Measurements from ENCODE around the gene SORBS1. TPM values are rescaled to one million over a fixed set of nuclear protein-coding genes. Genes with fewer than 3 reads are reported as not detected.

Gene SORBS1
- total and polyA plus RNA-seq, 2 of the 13 experiments (the other 11 are each of a cell fraction or from before 2014, with no cell fraction given), result 16.8 to 39.8 TPM

DNA sequence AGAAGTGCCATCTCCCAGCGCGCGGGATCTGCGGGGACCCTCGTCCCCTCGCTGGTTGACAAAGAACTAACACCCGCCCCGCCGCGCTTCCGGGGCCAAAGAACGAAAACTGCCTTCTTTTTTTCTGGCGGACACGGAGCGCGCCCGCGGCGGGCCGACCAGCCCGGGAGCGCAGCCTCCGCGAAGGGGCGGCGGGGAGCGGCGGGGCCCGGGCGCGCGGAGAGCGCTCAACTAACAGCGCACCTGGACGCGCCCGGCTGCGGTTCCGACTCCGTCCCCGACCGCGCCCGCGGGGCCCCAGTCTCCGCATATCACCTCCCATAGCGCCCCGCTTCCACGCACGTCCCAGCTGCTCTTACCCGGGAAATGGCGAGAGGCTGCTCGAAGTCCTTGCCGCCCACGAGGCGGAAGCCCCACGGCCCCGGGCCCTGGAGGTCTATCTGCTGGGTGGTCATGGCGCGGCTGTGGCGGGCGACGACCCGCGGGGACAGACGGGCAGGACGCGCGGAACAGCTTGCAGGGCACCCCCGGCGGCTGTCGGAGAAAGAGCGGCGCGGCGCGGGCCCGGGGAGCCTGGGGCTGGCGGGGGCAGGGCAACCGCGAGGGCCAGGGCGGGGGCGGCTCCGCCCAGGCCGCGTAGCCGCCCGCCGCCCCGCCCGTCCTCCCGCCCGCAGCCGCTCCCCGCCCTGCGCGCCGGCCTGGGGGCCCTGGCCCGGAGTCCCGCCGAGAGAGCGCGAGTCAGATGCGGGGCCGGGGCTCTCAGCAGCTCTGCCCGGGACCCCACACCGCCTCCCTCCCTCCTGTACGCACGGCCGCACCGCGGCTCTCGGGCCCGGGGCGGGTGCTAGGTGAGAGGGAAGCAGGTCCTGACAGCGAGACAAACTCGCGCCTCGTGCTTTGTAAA lies 270.5 kb downstream of the SORBS1 start, which contains the start of gene PDLIM1 (continued):
- TF ChIP-seq KDM6A (CRISPR knock-in tag; IDR thresholded peaks at IDR 0.05; ENCODE audit: low read depth) (no peak), ZNF543 (CRISPR knock-in tag; IDR thresholded peaks at IDR 0.05) (0 out of 2 replicates have a peak, but pooled peaks have one; percentile 66), TEAD3 (CRISPR knock-in tag; optimal IDR thresholded peaks at IDR 0.05; ENCODE audit: borderline replicate concordance) (no peak), ZFY (CRISPR knock-in tag; IDR thresholded peaks at IDR 0.05) (peak; percentile 72), JUNB (CRISPR knock-in tag; IDR thresholded peaks at IDR 0.05; ENCODE audit: borderline replicate concordance) (0 out of 2 replicates have a peak, but pooled peaks have one; percentile 20), ZNF3 (CRISPR knock-in tag; IDR thresholded peaks at IDR 0.05) (no peak), ZFAT (CRISPR knock-in tag; conservative IDR thresholded peaks at IDR 0.05) (0 out of 2 replicates have a peak, but pooled peaks have one; percentile 23), IKZF1 (IDR thresholded peaks at IDR 0.05) (no peak), ZNF362 (CRISPR knock-in tag; IDR thresholded peaks at IDR 0.05; ENCODE audit: borderline replicate concordance) (peak; percentile 6; the same call in 1 of the 2 replicates), ZFP91 (CRISPR knock-in tag; IDR thresholded peaks at IDR 0.05; ENCODE audit: borderline replicate concordance) (no peak), CHD4 (IDR thresholded peaks at IDR 0.05; ENCODE audit: borderline replicate concordance, low read length) (no peak), ATM (IDR thresholded peaks at IDR 0.05; ENCODE audit: borderline replicate concordance) (no peak), ZFP36 (IDR thresholded peaks at IDR 0.05; ENCODE audit: borderline replicate concordance, low read depth, low read length, partially characterized antibody) (no peak)
- TF ChIP-seq, protein P1, sequence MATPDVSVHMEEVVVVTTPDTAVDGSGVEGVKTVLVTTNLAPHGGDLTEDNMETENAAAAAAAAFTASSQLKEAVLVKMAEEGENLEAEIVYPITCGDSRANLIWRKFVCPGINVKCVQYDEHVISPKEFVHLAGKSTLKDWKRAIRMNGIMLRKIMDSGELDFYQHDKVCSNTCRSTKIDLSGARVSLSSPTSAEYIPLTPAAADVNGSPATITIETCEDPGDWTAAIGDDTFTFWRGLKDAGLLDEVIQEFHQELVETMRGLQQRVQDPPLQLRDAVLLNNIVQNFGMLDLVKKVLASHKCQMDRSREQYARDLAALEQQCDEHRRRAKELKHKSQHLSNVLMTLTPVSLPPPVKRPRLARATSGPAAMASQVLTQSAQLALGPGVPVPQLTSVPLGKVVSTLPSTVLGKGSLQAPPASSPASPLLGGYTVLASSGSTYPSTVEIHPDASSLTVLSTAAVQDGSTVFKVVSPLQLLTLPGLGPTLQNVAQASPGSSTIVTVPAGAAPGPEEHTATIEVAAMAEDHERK (CRISPR knock-in tag; IDR thresholded peaks at IDR 0.05; ENCODE audit: low read depth), result no peak
- TF ChIP-seq, protein P2, sequence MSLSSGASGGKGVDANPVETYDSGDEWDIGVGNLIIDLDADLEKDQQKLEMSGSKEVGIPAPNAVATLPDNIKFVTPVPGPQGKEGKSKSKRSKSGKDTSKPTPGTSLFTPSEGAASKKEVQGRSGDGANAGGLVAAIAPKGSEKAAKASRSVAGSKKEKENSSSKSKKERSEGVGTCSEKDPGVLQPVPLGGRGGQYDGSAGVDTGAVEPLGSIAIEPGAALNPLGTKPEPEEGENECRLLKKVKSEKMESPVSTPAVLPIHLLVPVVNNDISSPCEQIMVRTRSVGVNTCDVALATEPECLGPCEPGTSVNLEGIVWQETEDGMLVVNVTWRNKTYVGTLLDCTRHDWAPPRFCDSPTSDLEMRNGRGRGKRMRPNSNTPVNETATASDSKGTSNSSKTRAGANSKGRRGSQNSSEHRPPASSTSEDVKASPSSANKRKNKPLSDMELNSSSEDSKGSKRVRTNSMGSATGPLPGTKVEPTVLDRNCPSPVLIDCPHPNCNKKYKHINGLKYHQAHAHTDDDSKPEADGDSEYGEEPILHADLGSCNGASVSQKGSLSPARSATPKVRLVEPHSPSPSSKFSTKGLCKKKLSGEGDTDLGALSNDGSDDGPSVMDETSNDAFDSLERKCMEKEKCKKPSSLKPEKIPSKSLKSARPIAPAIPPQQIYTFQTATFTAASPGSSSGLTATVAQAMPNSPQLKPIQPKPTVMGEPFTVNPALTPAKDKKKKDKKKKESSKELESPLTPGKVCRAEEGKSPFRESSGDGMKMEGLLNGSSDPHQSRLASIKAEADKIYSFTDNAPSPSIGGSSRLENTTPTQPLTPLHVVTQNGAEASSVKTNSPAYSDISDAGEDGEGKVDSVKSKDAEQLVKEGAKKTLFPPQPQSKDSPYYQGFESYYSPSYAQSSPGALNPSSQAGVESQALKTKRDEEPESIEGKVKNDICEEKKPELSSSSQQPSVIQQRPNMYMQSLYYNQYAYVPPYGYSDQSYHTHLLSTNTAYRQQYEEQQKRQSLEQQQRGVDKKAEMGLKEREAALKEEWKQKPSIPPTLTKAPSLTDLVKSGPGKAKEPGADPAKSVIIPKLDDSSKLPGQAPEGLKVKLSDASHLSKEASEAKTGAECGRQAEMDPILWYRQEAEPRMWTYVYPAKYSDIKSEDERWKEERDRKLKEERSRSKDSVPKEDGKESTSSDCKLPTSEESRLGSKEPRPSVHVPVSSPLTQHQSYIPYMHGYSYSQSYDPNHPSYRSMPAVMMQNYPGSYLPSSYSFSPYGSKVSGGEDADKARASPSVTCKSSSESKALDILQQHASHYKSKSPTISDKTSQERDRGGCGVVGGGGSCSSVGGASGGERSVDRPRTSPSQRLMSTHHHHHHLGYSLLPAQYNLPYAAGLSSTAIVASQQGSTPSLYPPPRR (CRISPR knock-in tag; IDR thresholded peaks at IDR 0.05; ENCODE audit: borderline replicate concordance), result peak; percentile 45; the same call in 1 of the 2 replicates
- TF ChIP-seq, protein P3, sequence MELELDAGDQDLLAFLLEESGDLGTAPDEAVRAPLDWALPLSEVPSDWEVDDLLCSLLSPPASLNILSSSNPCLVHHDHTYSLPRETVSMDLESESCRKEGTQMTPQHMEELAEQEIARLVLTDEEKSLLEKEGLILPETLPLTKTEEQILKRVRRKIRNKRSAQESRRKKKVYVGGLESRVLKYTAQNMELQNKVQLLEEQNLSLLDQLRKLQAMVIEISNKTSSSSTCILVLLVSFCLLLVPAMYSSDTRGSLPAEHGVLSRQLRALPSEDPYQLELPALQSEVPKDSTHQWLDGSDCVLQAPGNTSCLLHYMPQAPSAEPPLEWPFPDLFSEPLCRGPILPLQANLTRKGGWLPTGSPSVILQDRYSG (CRISPR knock-in tag; IDR thresholded peaks at IDR 0.05), result no peak
